Measurements from ENCODE around the gene ZFAND2A. TPM values are rescaled to one million over a fixed set of nuclear protein-coding genes. Genes with fewer than 3 reads are reported as not detected.
"Not testable (repeated sequence)": the region's sequence is repeated elsewhere in the genome, so short reads cannot be mapped to it uniquely, and the experiment has no call there.

The ZFAND2A gene
- total RNA-seq, 1 donor from 2014 or later, result 14.8 TPM

GRCh38 chr7:1172666-1173523 lies 12.9 kb upstream of the ZFAND2A start:
- TF ChIP-seq, protein P1, sequence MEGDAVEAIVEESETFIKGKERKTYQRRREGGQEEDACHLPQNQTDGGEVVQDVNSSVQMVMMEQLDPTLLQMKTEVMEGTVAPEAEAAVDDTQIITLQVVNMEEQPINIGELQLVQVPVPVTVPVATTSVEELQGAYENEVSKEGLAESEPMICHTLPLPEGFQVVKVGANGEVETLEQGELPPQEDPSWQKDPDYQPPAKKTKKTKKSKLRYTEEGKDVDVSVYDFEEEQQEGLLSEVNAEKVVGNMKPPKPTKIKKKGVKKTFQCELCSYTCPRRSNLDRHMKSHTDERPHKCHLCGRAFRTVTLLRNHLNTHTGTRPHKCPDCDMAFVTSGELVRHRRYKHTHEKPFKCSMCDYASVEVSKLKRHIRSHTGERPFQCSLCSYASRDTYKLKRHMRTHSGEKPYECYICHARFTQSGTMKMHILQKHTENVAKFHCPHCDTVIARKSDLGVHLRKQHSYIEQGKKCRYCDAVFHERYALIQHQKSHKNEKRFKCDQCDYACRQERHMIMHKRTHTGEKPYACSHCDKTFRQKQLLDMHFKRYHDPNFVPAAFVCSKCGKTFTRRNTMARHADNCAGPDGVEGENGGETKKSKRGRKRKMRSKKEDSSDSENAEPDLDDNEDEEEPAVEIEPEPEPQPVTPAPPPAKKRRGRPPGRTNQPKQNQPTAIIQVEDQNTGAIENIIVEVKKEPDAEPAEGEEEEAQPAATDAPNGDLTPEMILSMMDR (IDR thresholded peaks at IDR 0.05), result no peak
- intact Hi-C loops (cut with DNase I), result no loop called here
- ATAC-seq (no peak), DNase-seq (no peak)
- Histone ChIP-seq H3K4me1 (peaks cover 9% of the 10 kb centered on the region), H3K27me3 (ENCODE audit: low read depth) (no peaks in the 10 kb centered on the region), H3K27ac (no peak overlapping the region), H3K36me3 (no peaks in the 10 kb centered on the region), H3K4me3 (no peak overlapping the region), H3K9me3 (no peaks in the 10 kb centered on the region)

GRCh38 chr7:1171516-1171915 lies 11.5 kb upstream of the ZFAND2A start:
- intact Hi-C loops (cut with DNase I); H3K4me1 ChIP-seq; H3K36me3 ChIP-seq; H3K9me3 ChIP-seq; DNase-seq; H3K27ac ChIP-seq; H3K27me3 ChIP-seq (ENCODE audit: low read depth); ATAC-seq; H3K4me3 ChIP-seq: not testable (repeated sequence)

DNA sequence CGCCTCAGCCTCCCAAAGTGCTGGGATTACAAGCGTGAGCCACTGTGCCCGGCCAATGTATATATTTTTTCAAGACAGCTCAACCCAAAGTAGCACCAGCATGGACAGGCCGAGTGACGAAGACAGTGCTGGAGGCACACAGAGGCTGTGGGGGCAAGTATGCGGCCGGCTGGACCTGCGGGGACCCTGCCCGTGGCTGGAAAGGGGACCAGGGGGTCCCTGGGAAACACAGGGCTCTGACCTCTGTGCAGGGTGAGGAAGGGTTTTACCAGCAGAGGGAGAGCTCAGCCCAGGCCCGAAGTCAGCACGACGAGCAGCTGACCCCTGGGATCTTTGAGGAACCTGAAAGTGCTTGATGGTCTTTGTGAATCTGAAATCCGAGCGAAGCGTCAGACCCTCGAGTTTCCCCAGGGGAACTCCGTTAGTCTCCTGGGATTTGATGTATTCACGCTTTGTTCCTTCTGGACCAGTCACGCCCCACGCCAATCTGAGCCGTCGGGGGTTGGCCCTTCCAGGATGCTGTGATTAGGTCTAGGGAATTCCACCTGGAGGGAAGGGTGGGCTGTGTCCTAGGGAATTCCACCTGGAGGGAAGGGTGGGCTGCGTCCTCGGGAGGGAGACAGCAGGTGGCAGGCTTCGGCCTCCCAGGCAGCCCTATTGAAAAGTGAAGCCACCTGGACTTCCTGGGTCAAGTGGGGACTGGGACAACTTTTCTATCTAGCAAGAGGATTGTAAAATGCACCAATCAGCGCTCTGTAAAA lies 10.9 kb upstream of the ZFAND2A start:
- Histone ChIP-seq H3K27ac (no peak overlapping the region), H3K4me3 (no peak overlapping the region), H3K4me1 (peaks cover 9% of the 10 kb centered on the region), H3K9me3 (no peaks in the 10 kb centered on the region), H3K27me3 (ENCODE audit: low read depth) (no peaks in the 10 kb centered on the region), H3K36me3 (no peaks in the 10 kb centered on the region)
- no peak for DNase-seq
- intact Hi-C loops (cut with DNase I), result no loop called here
- ATAC-seq, result no peak
- TF ChIP-seq, protein P1 (IDR thresholded peaks at IDR 0.05), result no peak

GRCh38 chr7:1169409-1170368 lies 9.7 kb upstream of the ZFAND2A start:
- TF ChIP-seq, protein P1 (IDR thresholded peaks at IDR 0.05), result peak; percentile 83
- ATAC-seq, result peak; percentile 92 to 93
- peaks cover 2% of the 10 kb centered on the region for H3K36me3 ChIP-seq
- DNase-seq, result peak; percentile 90
- peak overlapping the region; percentile 62 for H3K27ac ChIP-seq
- intact Hi-C loops (cut with DNase I), result no loop called here
- H3K9me3 ChIP-seq, result no peaks in the 10 kb centered on the region
- H3K4me3 ChIP-seq, result peak overlapping the region; percentile 53
- H3K27me3 ChIP-seq (ENCODE audit: low read depth), result no peaks in the 10 kb centered on the region
- H3K4me1 ChIP-seq, result peaks cover 9% of the 10 kb centered on the region

- no peak for ATAC-seq
- Histone ChIP-seq H3K4me1 (peaks cover 9% of the 10 kb centered on the region), H3K36me3 (peaks cover 12% of the 10 kb centered on the region), H3K4me3 (no peak overlapping the region), H3K27ac (no peak overlapping the region), H3K9me3 (no peaks in the 10 kb centered on the region), H3K27me3 (ENCODE audit: low read depth) (no peaks in the 10 kb centered on the region)
- TF ChIP-seq, protein P1 (IDR thresholded peaks at IDR 0.05), result no peak
- DNase-seq, result no peak
- intact Hi-C loops (cut with DNase I), result no loop called here
Observed at GRCh38 chr7:1168422-1168821, 8.4 kb upstream of the ZFAND2A start.

All from lower lobe of right lung (tissue), 2 donors.